Thoracic aorta (tissue), 2 donors: ENCODE measurements around the gene SIL1. TPM values are rescaled to one million over a fixed set of nuclear protein-coding genes. Genes with fewer than 3 reads are reported as not detected.

Experiments
- ATAC-seq: fragments of 150-250 bp; one replicate; pipeline ENCODE4 v1.8.0; 2017; ENCODE audit warnings: low read depth; ENCODE audit not compliant: insufficient number of reproducible peaks, low FRiP score
- DNase-seq: peaks from one replicate; pipeline ENCODE4 v3.0.0-alpha.2; 2020; ENCODE audit warnings: low spot score
- H3K27ac ChIP-seq, 2 donors: fragments of 200-600 bp; sonication (generic); 1 replicate in 1 of 2; 2 replicates in 1 of 2; pipeline ENCODE4 v1.5.1; 2016; ENCODE audit warnings: mild to moderate bottlenecking in 2 of 2, moderate library complexity in 2 of 2
- H3K27me3 ChIP-seq: fragments of 200-600 bp; sonication (generic); replicated peaks from 2 replicates; pipeline ENCODE4 v1.6.0; 2016; ENCODE audit warnings: mild to moderate bottlenecking; ENCODE audit not compliant: insufficient read depth
- H3K36me3 ChIP-seq: fragments of 200-600 bp; sonication (generic); one replicate; pipeline ENCODE4 v1.5.1; 2016
- H3K4me1 ChIP-seq, 2 donors: fragments of 200-600 bp; sonication (generic); 1 replicate in 1 of 2; 2 replicates in 1 of 2; pipeline versions ENCODE4 v1.5.1 to v1.6.0; 2016; ENCODE audit warnings: low read depth in 2 of 2, mild to moderate bottlenecking in 1 of 2; ENCODE audit not compliant: control insufficient read depth in 1 of 2
- H3K4me3 ChIP-seq: fragments of 200-600 bp; sonication (generic); 2 replicates; pipeline ENCODE4 v1.5.1; 2016; ENCODE audit warnings: mild to moderate bottlenecking
- H3K9me3 ChIP-seq: fragments of 200-600 bp; sonication (generic); 2 replicates; pipeline ENCODE4 v1.5.1; 2016
- total RNA-seq, 2 donors: library from RNA; depleted of rRNA; stranded (reverse); fragments of >200 nt; gene quantifications; one replicate each; pipeline versions ENCODE4 v1.1.0 to v1.2.3, GENCODE V29; 2016
- TF ChIP-seq, protein P1 (sequence below): fragments of 200-600 bp; sonication (generic); IDR thresholded peaks from one replicate; pipeline ENCODE4 v1.5.1; 2019; ENCODE audit warnings: antibody characterized with exemption

Gene SIL1
- total RNA-seq, 2 donors from 2014 or later = 33.1 to 41.2 TPM

- TF ChIP-seq, protein P1, sequence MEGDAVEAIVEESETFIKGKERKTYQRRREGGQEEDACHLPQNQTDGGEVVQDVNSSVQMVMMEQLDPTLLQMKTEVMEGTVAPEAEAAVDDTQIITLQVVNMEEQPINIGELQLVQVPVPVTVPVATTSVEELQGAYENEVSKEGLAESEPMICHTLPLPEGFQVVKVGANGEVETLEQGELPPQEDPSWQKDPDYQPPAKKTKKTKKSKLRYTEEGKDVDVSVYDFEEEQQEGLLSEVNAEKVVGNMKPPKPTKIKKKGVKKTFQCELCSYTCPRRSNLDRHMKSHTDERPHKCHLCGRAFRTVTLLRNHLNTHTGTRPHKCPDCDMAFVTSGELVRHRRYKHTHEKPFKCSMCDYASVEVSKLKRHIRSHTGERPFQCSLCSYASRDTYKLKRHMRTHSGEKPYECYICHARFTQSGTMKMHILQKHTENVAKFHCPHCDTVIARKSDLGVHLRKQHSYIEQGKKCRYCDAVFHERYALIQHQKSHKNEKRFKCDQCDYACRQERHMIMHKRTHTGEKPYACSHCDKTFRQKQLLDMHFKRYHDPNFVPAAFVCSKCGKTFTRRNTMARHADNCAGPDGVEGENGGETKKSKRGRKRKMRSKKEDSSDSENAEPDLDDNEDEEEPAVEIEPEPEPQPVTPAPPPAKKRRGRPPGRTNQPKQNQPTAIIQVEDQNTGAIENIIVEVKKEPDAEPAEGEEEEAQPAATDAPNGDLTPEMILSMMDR = no peak
- no peak for ATAC-seq
- H3K27me3 ChIP-seq = no peaks in the 10 kb centered on the region
- no peaks in the 10 kb centered on the region for H3K36me3 ChIP-seq
- H3K27ac ChIP-seq = no peak overlapping the region
- DNase-seq = no peak
- no peaks in the 10 kb centered on the region for H3K4me1 ChIP-seq
- H3K4me3 ChIP-seq = no peak overlapping the region
- no peaks in the 10 kb centered on the region for H3K9me3 ChIP-seq
Observed at GRCh38 chr5:139092741-139093343, 105.3 kb downstream of the SIL1 start.

GRCh38 chr5:139091439-139092156 is 106.6 kb downstream of the SIL1 start:
- ATAC-seq (peak; percentile 59), DNase-seq (no peak)
- Histone ChIP-seq H3K9me3 (no peaks in the 10 kb centered on the region), H3K27ac (no peak overlapping the region), H3K4me1 (no peaks in the 10 kb centered on the region), H3K4me3 (no peak overlapping the region), H3K36me3 (no peaks in the 10 kb centered on the region), H3K27me3 (no peaks in the 10 kb centered on the region)
- TF ChIP-seq, protein P1 = peak; percentile 58

- no peaks in the 10 kb centered on the region for H3K4me1 ChIP-seq
- H3K4me3 ChIP-seq = no peak overlapping the region
- DNase-seq (no peak), ATAC-seq (no peak)
- no peaks in the 10 kb centered on the region for H3K36me3 ChIP-seq
- H3K9me3 ChIP-seq = no peaks in the 10 kb centered on the region
- TF ChIP-seq, protein P1 = no peak
- no peak overlapping the region for H3K27ac ChIP-seq
- no peaks in the 10 kb centered on the region for H3K27me3 ChIP-seq
Observed at GRCh38 chr5:139090581-139090980, 107.6 kb downstream of the SIL1 start.

GRCh38 chr5:139088024-139088423 is 110.1 kb downstream of the SIL1 start:
- no peaks in the 10 kb centered on the region for H3K9me3 ChIP-seq
- no peaks in the 10 kb centered on the region for H3K4me1 ChIP-seq
- no peak overlapping the region for H3K27ac ChIP-seq
- H3K27me3 ChIP-seq = no peaks in the 10 kb centered on the region
- TF ChIP-seq, protein P1 = no peak
- no peaks in the 10 kb centered on the region for H3K36me3 ChIP-seq
- no peak overlapping the region for H3K4me3 ChIP-seq
- DNase-seq = no peak
- ATAC-seq = no peak

DNA sequence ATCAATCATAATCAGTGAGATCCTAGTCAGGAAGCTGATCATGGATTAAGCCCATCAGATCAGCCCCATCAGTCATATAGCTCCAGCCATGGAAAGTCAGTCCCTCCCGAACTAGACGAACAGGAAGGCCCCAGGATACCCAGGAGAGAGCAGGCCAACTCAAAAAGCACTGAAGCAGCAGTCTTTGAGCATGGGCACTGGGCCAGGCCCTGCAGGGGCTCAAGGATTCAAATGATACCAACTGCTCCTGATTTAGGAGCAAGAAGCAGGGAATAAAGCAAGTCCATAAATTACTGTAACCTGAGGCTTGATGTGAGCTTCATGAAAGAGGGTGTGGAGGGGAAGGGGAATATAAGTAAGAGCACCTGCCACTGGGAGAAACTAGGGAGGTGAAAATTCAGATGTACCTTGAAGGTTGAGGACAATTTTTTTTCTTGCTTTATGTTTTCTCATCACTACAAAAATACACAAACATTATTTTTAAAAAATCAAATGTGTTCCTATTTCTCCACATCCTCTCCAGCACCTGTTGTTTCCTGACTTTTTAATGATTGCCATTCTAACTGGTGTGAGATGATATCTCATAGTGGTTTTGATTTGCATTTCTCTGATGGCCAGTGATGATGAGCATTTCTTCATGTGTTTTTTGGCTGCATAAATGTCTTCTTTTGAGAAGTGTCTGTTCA is 115.2 kb downstream of the SIL1 start:
- Histone ChIP-seq H3K4me3 (no peak overlapping the region), H3K4me1 (peaks cover 0 to 7% of the 10 kb centered on the region in 2 donors), H3K36me3 (no peaks in the 10 kb centered on the region), H3K27ac (no peak overlapping the region), H3K9me3 (no peaks in the 10 kb centered on the region), H3K27me3 (no peaks in the 10 kb centered on the region)
- DNase-seq = no peak
- TF ChIP-seq, protein P1 = no peak
- no peak for ATAC-seq
